ENCODE data around the gene GPALPP1.

GPALPP1 gene

DNA sequence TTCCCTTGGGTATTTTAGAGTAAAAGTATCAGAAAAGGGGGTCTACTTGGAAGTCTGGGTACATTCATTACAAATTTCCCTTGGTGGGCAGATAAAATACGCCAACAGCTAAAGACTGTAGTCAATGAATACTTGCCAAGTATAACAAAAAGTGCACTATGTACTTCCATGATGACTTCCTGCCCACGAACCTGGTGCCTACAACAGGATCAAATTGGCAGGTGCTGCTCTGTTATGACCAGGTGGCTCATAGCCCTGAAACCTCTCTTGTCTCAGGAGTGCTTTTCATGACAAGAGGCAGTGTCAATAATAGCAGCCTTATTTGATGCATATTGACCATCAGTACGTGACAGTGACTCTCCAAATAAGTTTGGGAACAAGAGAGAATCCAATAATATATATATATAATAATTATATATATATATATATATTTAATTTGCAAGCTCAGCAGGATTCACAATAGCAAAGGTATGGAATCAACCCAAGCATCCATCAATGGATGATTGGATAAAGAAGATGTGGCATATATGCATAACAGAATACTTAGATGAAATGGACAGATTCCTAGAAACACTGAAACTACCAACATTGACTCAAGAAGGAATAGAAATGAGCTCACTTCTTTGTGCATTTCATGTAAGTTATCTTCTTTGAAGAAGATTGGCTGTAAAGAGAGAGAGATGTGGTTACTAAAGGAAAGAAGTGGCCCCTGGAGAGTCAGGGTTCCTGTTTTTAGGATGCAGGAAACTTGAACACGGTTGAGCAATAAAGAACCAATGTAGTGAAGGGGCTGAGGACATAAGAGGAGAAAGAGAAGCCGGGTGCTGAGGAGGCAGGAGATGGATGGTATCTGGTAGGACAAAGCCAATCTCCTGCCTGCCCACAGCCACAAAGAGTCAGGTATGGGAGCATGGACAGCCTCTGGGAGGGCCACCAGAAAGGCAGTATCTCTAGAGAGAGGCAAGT is 79.0 kb downstream of the GPALPP1 start:
- DNase-seq, result no peak

DNA sequence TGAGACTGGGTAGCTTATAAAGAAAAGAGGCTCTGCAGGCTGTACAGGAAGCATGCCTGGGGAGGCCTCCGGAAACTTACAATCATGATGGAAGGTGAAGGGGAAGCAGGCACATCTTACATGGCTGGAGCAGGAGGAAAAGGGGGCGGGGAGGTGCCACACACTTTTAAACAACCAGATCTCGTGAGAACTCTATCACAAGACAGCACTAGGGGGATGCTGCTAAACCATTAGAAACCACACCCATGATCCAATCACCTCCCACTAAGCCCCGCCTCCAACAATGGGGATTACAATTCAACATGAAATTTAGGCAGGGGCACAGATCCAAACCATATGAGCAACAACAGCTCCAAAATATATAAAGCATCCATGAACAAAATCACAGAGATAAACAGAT is 84.5 kb downstream of the GPALPP1 start:
- no peak for DNase-seq

GRCh38 chr13:45074721-45075120 is 85.4 kb downstream of the GPALPP1 start:
- no peak for DNase-seq

DNA sequence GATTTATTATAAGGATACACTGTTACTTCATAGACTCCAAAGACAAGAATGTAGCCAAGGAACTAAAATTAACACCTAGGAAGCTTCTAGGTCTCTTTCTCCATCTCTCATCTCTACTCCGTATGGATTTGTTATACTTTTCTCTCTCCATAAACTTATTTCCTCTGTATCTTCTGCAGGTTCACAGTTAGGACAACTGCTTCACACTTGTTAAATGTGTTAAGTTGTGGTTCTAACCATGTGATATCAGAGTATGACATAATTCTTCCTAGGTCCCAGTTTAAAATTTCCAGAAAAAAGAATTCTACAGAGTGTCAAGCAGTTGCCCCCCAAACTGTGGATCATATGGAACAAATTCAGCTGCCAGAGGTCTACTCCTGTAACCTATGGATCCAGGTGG is 88.7 kb downstream of the GPALPP1 start:
- DNase-seq, result no peak
